Activated naive CD8-positive, alpha-beta T cell treated with anti-CD3 and anti-CD28 coated beads, Interleukin-2, amount 50 U/mL, for 16 hours (primary cell): ENCODE data around the gene OR1M1.
"Not testable (repeated sequence)": the region's sequence is repeated elsewhere in the genome, so short reads cannot be mapped to it uniquely, and the experiment has no call there.

Experiments used
- DNase-seq: peaks from one replicate; pipeline ENCODE4 v3.0.0-alpha.2; 2020; ENCODE audit warnings: low read depth, low spot score

The OR1M1 gene

GRCh38 chr19:9086761-9087160, at the start of gene OR1M1:
TSS of gene OR1M1 (plus strand) at chr19:9087061. CDS start at chr19:9093245, 6,184 bp downstream.
- no peak for DNase-seq

- no peak for DNase-seq
Observed at GRCh38 chr19:9037400-9038062, 49.3 kb upstream of the OR1M1 start.

- no peak for DNase-seq
Observed at GRCh38 chr19:9039728-9040127, 47.1 kb upstream of the OR1M1 start.

GRCh38 chr19:9040131-9040530, 46.7 kb upstream of the OR1M1 start:
- no peak for DNase-seq

- DNase-seq = no peak
Observed at GRCh38 chr19:9041023-9041422, 45.8 kb upstream of the OR1M1 start.

GRCh38 chr19:9043524-9043923, 43.3 kb upstream of the OR1M1 start:
- no peak for DNase-seq

- no peak for DNase-seq
Observed at GRCh38 chr19:9044449-9044848, 42.4 kb upstream of the OR1M1 start.

- no peak for DNase-seq
Observed at GRCh38 chr19:9046694-9047093, 40.2 kb upstream of the OR1M1 start.

GRCh38 chr19:9052894-9053293, 34.0 kb upstream of the OR1M1 start:
- no peak for DNase-seq

GRCh38 chr19:9053674-9054073, 33.2 kb upstream of the OR1M1 start:
- not testable (repeated sequence) for DNase-seq

- no peak for DNase-seq
Observed at GRCh38 chr19:9054207-9054606, 32.7 kb upstream of the OR1M1 start.

- no peak for DNase-seq
Observed at GRCh38 chr19:9054765-9055164, 32.1 kb upstream of the OR1M1 start.

GRCh38 chr19:9056131-9056530, 30.7 kb upstream of the OR1M1 start:
- DNase-seq = not testable (repeated sequence)

- DNase-seq = no peak
Observed at GRCh38 chr19:9057505-9058258, 29.2 kb upstream of the OR1M1 start.

GRCh38 chr19:9058905-9059667, 27.8 kb upstream of the OR1M1 start:
- DNase-seq = no peak

- DNase-seq = no peak
Observed at GRCh38 chr19:9060564-9061340, 26.1 kb upstream of the OR1M1 start.

GRCh38 chr19:9061879-9062278, 25.0 kb upstream of the OR1M1 start:
- DNase-seq = no peak

GRCh38 chr19:9065457-9066014, 21.3 kb upstream of the OR1M1 start:
- no peak for DNase-seq

- no peak for DNase-seq
Observed at GRCh38 chr19:9070066-9070465, 16.8 kb upstream of the OR1M1 start.

GRCh38 chr19:9071720-9072119, 15.1 kb upstream of the OR1M1 start:
- DNase-seq = not testable (repeated sequence)

GRCh38 chr19:9073806-9074205, 13.1 kb upstream of the OR1M1 start:
- no peak for DNase-seq
